HEK293T (cell line): ENCODE measurements around the gene ADSS1.

Experiments used
- CTCF ChIA-PET: fragments of 350-600 bp; formaldehyde crosslinking; extraction: SDS; loops from one replicate; lab custom pipeline; 2021; ENCODE audit warnings: antibody characterized with exemption, inconsistent platforms; lab: Yijun Ruan, JAX
- POLR2A ChIA-PET: fragments of 350-600 bp; formaldehyde crosslinking; extraction: SDS; loops from one replicate; lab custom pipeline; 2020; ENCODE audit warnings: antibody characterized with exemption, inconsistent platforms; lab: Yijun Ruan, JAX
- DNase-seq: peaks from one replicate; pipeline ENCODE4 v3.0.0; 2012; ENCODE audit warnings: mixed read lengths; ENCODE audit errors: extremely low spot score
- ARNT ChIP-seq: fragments of 450-650 bp; IDR thresholded peaks from 2 replicates; pipeline ENCODE4 v1.6.1; 2017; ENCODE audit warnings: mild to moderate bottlenecking
- BHLHE40 ChIP-seq: fragments of 450-650 bp; IDR thresholded peaks from 2 replicates; pipeline ENCODE4 v1.6.1; 2016; ENCODE audit warnings: mild to moderate bottlenecking, moderate library complexity, borderline replicate concordance
- CTBP1 ChIP-seq: fragments of 450-650 bp; IDR thresholded peaks from 2 replicates; pipeline ENCODE4 v1.6.1; 2016; ENCODE audit warnings: borderline replicate concordance
- ELF4 ChIP-seq: fragments of 450-650 bp; IDR thresholded peaks from 2 replicates; pipeline ENCODE4 v1.6.1; 2017; ENCODE audit warnings: antibody characterized with exemption
- FOXA1 ChIP-seq: fragments of 450-650 bp; IDR thresholded peaks from 2 replicates; pipeline ENCODE4 v1.6.1; 2016; ENCODE audit warnings: mild to moderate bottlenecking
- FOXK2 ChIP-seq: fragments of 450-650 bp; IDR thresholded peaks from 2 replicates; pipeline ENCODE4 v1.6.1; 2016; ENCODE audit warnings: mild to moderate bottlenecking
- FOXM1 ChIP-seq: fragments of 450-650 bp; IDR thresholded peaks from 2 replicates; pipeline ENCODE4 v1.6.1; 2017; ENCODE audit warnings: mild to moderate bottlenecking, borderline replicate concordance
- HDGF ChIP-seq: fragments of 450-650 bp; IDR thresholded peaks from 2 replicates; pipeline ENCODE4 v1.6.1; 2017; ENCODE audit warnings: antibody characterized with exemption, borderline replicate concordance
- L3MBTL2 ChIP-seq: fragments of 450-650 bp; conservative IDR thresholded peaks from 2 replicates; pipeline ENCODE4 v1.6.1; 2016; ENCODE audit warnings: mild to moderate bottlenecking
- LEF1 ChIP-seq: fragments of 450-650 bp; IDR thresholded peaks from 2 replicates; pipeline ENCODE4 v1.6.1; 2017; ENCODE audit warnings: mild to moderate bottlenecking, borderline replicate concordance
- NFRKB ChIP-seq: fragments of 450-650 bp; IDR thresholded peaks from 2 replicates; pipeline ENCODE4 v1.6.1; 2016; ENCODE audit warnings: mild to moderate bottlenecking, moderate library complexity
- PKNOX1 ChIP-seq: fragments of 450-650 bp; IDR thresholded peaks from 2 replicates; pipeline ENCODE4 v1.6.1; 2016
- SP1 ChIP-seq: fragments of 450-650 bp; IDR thresholded peaks from 2 replicates; pipeline ENCODE4 v1.6.1; 2017
- SUZ12 ChIP-seq: fragments of 450-650 bp; IDR thresholded peaks from 2 replicates; pipeline ENCODE4 v1.6.1; 2016; ENCODE audit warnings: mild to moderate bottlenecking
- TARDBP ChIP-seq: fragments of 450-650 bp; IDR thresholded peaks from 2 replicates; pipeline ENCODE4 v1.6.1; 2016
- ZNF384 ChIP-seq: fragments of 450-650 bp; IDR thresholded peaks from 2 replicates; pipeline ENCODE4 v1.6.1; 2016

The ADSS1 gene

GRCh38 chr14:104773505-104774452 is 49.8 kb downstream of the ADSS1 start:
- no peak for DNase-seq
- ChIA-PET CTCF (no interaction called here), POLR2A (no interaction called here)
- TF ChIP-seq NFRKB (no peak), CTBP1 (no peak), TARDBP (no peak), FOXA1 (no peak), PKNOX1 (no peak), L3MBTL2 (no peak), FOXK2 (no peak), FOXM1 (no peak), ELF4 (no peak), LEF1 (no peak)

- CTCF ChIA-PET, result no interaction called here
- POLR2A ChIA-PET, result no interaction called here
- no peak for DNase-seq
- TF ChIP-seq PKNOX1 (no peak), HDGF (no peak), BHLHE40 (no peak), SUZ12 (no peak), ARNT (no peak), FOXK2 (no peak), ELF4 (no peak), SP1 (no peak), FOXM1 (no peak), LEF1 (no peak), TARDBP (no peak), ZNF384 (no peak), NFRKB (no peak), CTBP1 (no peak), FOXA1 (no peak), L3MBTL2 (no peak)
Observed at GRCh38 chr14:104774453-104775072, 50.5 kb downstream of the ADSS1 start.

- CTCF ChIA-PET, result no interaction called here
- POLR2A ChIA-PET, result no interaction called here
- TF ChIP-seq PKNOX1, result no peak
- TF ChIP-seq HDGF, result no peak
- no peak for TF ChIP-seq FOXM1
- no peak for TF ChIP-seq ELF4
- DNase-seq, result no peak
Observed at GRCh38 chr14:104775073-104775489, 51.1 kb downstream of the ADSS1 start.

GRCh38 chr14:104776481-104776880 is 52.5 kb downstream of the ADSS1 start:
- no peak for TF ChIP-seq ARNT
- no peak for TF ChIP-seq ELF4
- TF ChIP-seq CTBP1, result no peak
- no peak for TF ChIP-seq PKNOX1
- no peak for TF ChIP-seq NFRKB
- no peak for TF ChIP-seq FOXA1
- TF ChIP-seq BHLHE40, result no peak
- TF ChIP-seq SUZ12, result no peak
- TF ChIP-seq FOXK2, result no peak
- TF ChIP-seq LEF1, result no peak
- TF ChIP-seq FOXM1, result no peak
- TF ChIP-seq SP1, result no peak
- no peak for TF ChIP-seq TARDBP
- TF ChIP-seq HDGF, result no peak
- no peak for TF ChIP-seq L3MBTL2
- TF ChIP-seq ZNF384, result no peak
- CTCF ChIA-PET, result no interaction called here
- DNase-seq, result no peak
- POLR2A ChIA-PET, result no interaction called here

- POLR2A ChIA-PET, result no interaction called here
- no peak for TF ChIP-seq ZNF384
- TF ChIP-seq FOXM1, result no peak
- no peak for TF ChIP-seq CTBP1
- TF ChIP-seq SUZ12, result no peak
- TF ChIP-seq BHLHE40, result no peak
- no peak for TF ChIP-seq ELF4
- no peak for TF ChIP-seq SP1
- TF ChIP-seq L3MBTL2, result no peak
- DNase-seq, result no peak
- CTCF ChIA-PET, result no interaction called here
Observed at GRCh38 chr14:104776961-104777807, 53.2 kb downstream of the ADSS1 start.
